NCI-H1694 treated with DMSO at 0.1 percent for 48 hours (cell line): ENCODE measurements around the gene HABP2.

Source experiments
- DNase-seq: peaks from one replicate; lab custom pipeline; 2025; lab: John Stamatoyannopoulos, UW

The HABP2 gene

GRCh38 chr10:113527211-113527906 lies 25.5 kb upstream of the HABP2 start:
- DNase-seq, result no peak

- no peak for DNase-seq
These were observed 24.0 kb upstream of the HABP2 start for GRCh38 chr10:113528876-113529275.

GRCh38 chr10:113529575-113529974 lies 23.3 kb upstream of the HABP2 start:
- DNase-seq, result no peak

- no peak for DNase-seq
These were observed 22.4 kb upstream of the HABP2 start for GRCh38 chr10:113530476-113530875.

- no peak for DNase-seq
These were observed 20.1 kb upstream of the HABP2 start for GRCh38 chr10:113532724-113533123.

- no peak for DNase-seq
These were observed 19.1 kb upstream of the HABP2 start for GRCh38 chr10:113533801-113534200.

- DNase-seq, result no peak
These were observed 18.4 kb upstream of the HABP2 start for GRCh38 chr10:113534423-113534822.

GRCh38 chr10:113537672-113538071 lies 15.2 kb upstream of the HABP2 start:
- DNase-seq, result no peak

- DNase-seq, result no peak
These were observed 14.7 kb upstream of the HABP2 start for GRCh38 chr10:113538151-113538550.

- no peak for DNase-seq
These were observed 13.1 kb upstream of the HABP2 start for GRCh38 chr10:113539789-113540188.

- no peak for DNase-seq
These were observed 11.9 kb upstream of the HABP2 start for GRCh38 chr10:113540845-113541548.

GRCh38 chr10:113541549-113541927 lies 11.3 kb upstream of the HABP2 start:
- DNase-seq, result no peak

- no peak for DNase-seq
These were observed 9.5 kb upstream of the HABP2 start for GRCh38 chr10:113543107-113543955.

- no peak for DNase-seq
These were observed 8.5 kb upstream of the HABP2 start for GRCh38 chr10:113544392-113544791.

- DNase-seq, result no peak
These were observed 5.4 kb upstream of the HABP2 start for GRCh38 chr10:113547426-113547825.

- DNase-seq, result no peak
These were observed 3.0 kb upstream of the HABP2 start for GRCh38 chr10:113549856-113550255.

- DNase-seq, result no peak
These were observed 2.5 kb upstream of the HABP2 start for GRCh38 chr10:113550365-113550764.

GRCh38 chr10:113552014-113552413 lies 839 bp upstream of the HABP2 start:
- DNase-seq, result no peak

- DNase-seq, result no peak
These were observed 296 bp downstream of the HABP2 start for GRCh38 chr10:113553149-113553548.

GRCh38 chr10:113554214-113554613 lies 1.4 kb downstream of the HABP2 start:
- DNase-seq, result no peak

- DNase-seq, result no peak
These were observed 2.4 kb downstream of the HABP2 start for GRCh38 chr10:113555245-113555644.

- no peak for DNase-seq
These were observed 2.9 kb downstream of the HABP2 start for GRCh38 chr10:113555751-113556150.

- no peak for DNase-seq
These were observed 4.6 kb downstream of the HABP2 start for GRCh38 chr10:113557424-113557862.
